ENCODE results near the gene PARPBP.
"Not testable (repeated sequence)": the region's sequence is repeated elsewhere in the genome, so short reads cannot be mapped to it uniquely, and the experiment has no call there.

PARPBP gene

DNA sequence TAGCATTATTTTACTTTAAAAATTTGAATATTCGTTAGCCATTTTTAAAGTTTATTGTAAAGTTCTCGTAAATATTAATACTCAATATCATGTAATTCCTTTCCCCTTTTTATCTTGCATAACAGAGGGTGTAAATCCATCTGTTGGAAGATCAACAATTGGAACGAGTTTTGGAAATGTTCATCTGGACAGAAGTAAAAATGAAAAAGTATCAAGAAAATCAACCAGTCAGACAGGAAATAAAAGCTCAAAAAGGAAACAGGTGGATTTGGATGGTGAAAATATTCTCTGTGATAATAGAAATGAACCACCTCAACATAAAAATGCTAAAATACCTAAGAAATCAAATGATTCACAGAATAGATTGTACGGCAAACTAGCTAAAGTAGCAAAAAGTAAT is 75.8 kb downstream of the PARPBP start:
- H3K4me3 Mint-ChIP-seq = no peak overlapping the region
- H3K4me1 Mint-ChIP-seq = no peaks in the 10 kb centered on the region
- no peak for ATAC-seq

DNA sequence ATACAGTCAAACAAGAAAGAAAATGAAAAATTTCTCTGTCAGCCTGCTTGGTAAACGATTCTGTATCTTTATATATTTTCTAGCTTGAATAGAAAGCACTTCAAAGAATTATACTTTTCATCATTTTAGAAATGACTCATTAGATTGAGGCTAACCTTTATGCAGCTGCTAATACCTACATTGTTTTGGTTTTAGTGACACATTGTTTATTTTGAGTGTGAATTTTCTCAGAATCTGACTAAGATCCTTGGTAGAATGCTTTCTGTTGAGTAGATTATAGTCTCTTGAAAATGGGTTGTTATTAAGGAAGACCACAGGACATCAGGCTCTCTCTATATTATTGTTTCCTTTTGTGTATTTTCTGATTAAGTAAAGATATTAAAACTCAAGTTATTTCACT is 77.8 kb downstream of the PARPBP start, which contains the start of gene PMCH:
Gene PMCH, minus strand, starts transcription at position 45 of the 400 bp plus-strand sequence. CDS start 63 bp downstream, outside the sequence.
- no peaks in the 10 kb centered on the region for H3K9me3 Mint-ChIP-seq
- DNase-seq (ENCODE audit: low spot score in 2 of 2) = no peak
- H3K27ac Mint-ChIP-seq = no peak within 1 kb of the TSS
- H3K4me1 Mint-ChIP-seq = no peaks in the 10 kb centered on the region
- H3K4me3 Mint-ChIP-seq = no peak within 1 kb of the TSS
- peak; percentile 100 for ATAC-seq
- no peaks in the 10 kb centered on the region for H3K36me3 Mint-ChIP-seq

More for the DNA sequence above, 75.8 kb downstream of the PARPBP start:
- Mint-ChIP-seq H3K9me3 (no peaks in the 10 kb centered on the region), H3K27ac (no peak overlapping the region), H3K36me3 (no peaks in the 10 kb centered on the region)
- no peak for DNase-seq (ENCODE audit: low spot score in 2 of 2)

DNA sequence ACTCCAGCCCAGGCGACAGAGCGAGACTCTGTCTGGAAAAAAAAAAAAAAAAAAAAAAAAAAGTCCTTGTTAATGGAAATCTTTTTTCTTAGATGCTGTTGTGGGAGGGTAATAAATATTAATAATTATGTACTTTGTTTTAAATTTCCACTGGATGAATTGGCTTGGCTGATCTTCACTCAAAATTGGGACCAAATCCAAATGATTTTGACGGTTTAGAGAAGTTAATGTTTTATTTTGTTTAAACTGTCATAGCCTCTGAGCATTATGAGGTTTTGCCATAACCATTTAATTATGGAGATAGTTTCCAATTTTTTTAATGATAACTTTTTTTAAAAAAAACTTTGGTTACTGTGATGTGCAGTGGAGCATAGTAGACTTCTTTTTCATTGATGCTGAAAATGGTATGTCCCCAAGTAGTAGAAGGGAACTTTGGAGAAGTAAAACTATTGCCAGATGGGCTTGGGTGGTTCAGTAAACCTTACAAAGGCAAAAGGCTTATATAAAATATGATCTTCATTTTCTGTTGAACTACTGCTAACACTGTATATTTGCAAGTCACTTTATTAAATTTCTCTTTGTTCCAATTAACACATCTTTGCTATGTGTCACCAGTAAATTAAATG is 81.6 kb downstream of the PARPBP start:
- no peak overlapping the region for H3K27ac Mint-ChIP-seq
- DNase-seq (ENCODE audit: low spot score in 2 of 2) (no peak), ATAC-seq (no peak)
- H3K9me3 Mint-ChIP-seq = peaks cover 4% of the 10 kb centered on the region
- H3K4me1 Mint-ChIP-seq = peaks cover 7% of the 10 kb centered on the region
- no peaks in the 10 kb centered on the region for H3K36me3 Mint-ChIP-seq
- no peak overlapping the region for H3K4me3 Mint-ChIP-seq

DNA sequence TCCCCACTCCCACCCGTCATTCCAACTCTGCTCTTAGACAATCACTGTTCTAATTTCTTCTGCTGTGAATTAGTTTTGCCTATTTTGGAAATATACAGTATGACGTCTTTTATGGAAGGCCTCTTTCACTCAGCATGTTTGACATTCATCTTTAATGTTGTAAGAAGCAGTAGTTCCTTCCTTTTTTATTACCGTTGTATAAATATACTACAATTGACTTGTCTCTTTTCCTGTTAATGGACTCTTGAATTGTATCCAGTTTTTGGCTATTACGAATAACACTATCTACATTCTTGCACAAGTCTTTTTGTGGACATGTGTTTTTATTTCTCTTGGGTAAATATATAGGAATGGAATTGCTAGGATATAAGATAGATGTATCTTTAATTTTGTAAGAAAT is 82.6 kb downstream of the PARPBP start:
- Mint-ChIP-seq H3K9me3 (peaks cover 7% of the 10 kb centered on the region), H3K36me3 (no peaks in the 10 kb centered on the region), H3K4me1 (peaks cover 7% of the 10 kb centered on the region), H3K27ac (no peak overlapping the region), H3K4me3 (no peak overlapping the region)
- ATAC-seq = no peak
- no peak for DNase-seq (ENCODE audit: low spot score in 2 of 2)

DNA sequence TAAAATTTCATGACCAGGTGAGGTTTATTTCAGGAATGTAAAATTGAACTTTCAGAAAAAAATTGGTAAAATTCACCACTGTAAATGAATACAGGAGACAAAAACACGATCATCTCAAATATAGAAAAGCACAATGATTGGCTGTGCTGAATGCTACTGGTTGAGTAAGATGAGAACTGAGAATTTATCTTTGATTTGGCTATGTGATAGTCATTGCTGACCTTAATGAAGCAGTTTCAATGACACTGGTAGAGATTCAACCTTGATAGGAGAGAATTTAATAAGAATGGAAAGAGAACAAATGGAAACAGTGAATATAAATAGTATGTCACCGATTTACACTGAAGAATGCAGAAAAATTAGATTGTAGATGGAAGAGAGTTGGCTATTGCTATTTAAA is 84.0 kb downstream of the PARPBP start:
- Mint-ChIP-seq H3K4me3 (no peak overlapping the region), H3K27ac (no peak overlapping the region), H3K36me3 (no peaks in the 10 kb centered on the region), H3K4me1 (peaks cover 7% of the 10 kb centered on the region), H3K9me3 (peaks cover 11% of the 10 kb centered on the region)
- ATAC-seq = peak; percentile 72
- DNase-seq (ENCODE audit: low spot score in 2 of 2) = no peak

DNA sequence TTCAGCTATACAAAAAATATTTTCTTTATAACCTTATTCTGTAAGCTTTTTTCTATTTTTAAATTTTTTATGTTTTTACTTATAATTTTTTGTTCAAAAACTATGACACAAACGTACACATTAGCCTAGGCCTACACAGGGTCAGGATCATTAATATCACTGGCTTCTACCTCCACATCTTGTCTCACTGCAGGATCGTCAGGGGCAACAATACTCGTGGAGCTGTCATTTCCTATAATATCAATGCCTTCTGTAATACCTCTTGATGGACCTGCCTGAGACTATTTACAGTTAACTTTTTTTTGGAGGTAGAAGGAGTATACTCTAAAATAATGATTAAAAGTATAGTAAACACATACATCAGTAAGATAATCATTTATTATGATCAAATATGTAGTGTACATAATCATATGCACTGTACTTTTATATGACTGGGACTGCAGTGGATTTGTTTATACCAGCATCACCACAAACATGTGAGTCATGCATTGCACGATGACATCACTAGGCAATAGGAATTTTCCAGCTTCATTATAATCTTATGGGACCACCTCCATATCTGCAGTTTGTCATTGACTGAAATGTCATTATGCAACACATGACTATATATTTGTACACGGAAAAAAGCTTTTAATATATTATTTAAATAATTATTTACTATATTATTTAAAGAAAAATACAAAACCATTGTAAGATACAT is 96.2 kb downstream of the PARPBP start:
- DNase-seq (ENCODE audit: low spot score in 2 of 2) = no peak
- Mint-ChIP-seq H3K4me1 (no peaks in the 10 kb centered on the region), H3K9me3 (no peaks in the 10 kb centered on the region), H3K36me3 (no peaks in the 10 kb centered on the region), H3K4me3 (no peak overlapping the region), H3K27ac (no peak overlapping the region)
- ATAC-seq = no peak

DNA sequence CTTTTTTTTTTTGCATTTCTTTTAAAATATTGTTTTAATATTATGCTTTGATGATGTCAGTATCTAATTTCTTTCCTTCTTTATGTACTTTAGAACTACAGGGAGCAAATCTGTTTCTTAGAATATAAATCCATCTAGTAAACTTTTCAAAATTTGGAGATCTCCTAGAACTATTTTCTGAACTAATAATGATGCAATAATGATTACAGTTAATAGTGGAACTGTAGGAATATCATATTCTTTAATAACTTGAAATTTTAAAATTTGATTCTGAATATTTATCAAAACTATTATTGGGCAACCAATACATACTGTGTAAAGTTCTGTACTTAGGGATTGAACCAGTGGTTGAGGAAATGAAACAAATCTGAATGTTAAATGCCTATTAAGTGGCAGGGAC is 100.8 kb downstream of the PARPBP start:
- no peak for ATAC-seq
- H3K27ac Mint-ChIP-seq = no peak overlapping the region
- no peak for DNase-seq (ENCODE audit: low spot score in 2 of 2)
- no peaks in the 10 kb centered on the region for H3K4me1 Mint-ChIP-seq
- H3K36me3 Mint-ChIP-seq = no peaks in the 10 kb centered on the region
- no peaks in the 10 kb centered on the region for H3K9me3 Mint-ChIP-seq
- no peak overlapping the region for H3K4me3 Mint-ChIP-seq

DNA sequence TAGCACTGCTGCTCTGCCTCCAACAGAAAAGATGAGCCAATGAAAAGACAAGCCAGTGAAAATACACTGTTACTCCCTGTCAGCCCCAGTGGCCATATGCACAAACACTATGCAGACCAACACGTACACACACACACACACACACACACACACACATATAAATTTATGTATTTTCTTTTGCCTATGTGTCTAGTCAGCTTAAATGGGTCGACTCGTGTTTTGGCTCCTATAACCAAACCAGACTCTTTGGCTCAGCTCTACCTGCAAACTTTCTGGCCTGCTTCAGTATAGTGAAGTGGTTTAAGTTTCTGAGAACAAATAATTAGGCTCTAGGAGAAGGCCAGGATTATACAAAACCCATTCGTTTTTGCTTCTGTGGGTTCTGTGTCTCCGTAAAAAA is 108.0 kb downstream of the PARPBP start:
- no peak overlapping the region for H3K27ac Mint-ChIP-seq
- ATAC-seq (no peak), DNase-seq (ENCODE audit: low spot score in 2 of 2) (no peak)
- no peak overlapping the region for H3K4me3 Mint-ChIP-seq
- H3K36me3 Mint-ChIP-seq = no peaks in the 10 kb centered on the region
- H3K9me3 Mint-ChIP-seq = no peaks in the 10 kb centered on the region
- no peaks in the 10 kb centered on the region for H3K4me1 Mint-ChIP-seq

DNA sequence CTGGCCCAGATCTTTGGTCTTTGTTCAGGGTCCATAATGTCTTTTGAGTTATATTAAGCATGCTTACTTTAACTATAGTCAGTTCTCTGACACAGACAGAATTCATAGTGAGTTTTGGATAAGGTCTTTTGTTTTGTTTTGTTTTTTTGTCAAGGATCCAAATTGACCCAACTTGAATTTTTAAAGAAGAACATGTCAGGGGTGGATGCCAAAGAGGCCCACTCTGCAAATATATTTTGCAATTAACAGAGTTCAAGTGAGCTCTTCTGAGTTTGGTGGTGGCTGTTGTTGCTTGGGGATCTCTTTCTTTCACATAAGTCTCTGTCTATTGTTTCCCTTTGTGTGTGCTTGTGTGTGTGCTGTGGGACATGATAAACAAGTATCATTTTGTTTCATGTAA is 112.1 kb downstream of the PARPBP start:
- ATAC-seq (no peak), DNase-seq (ENCODE audit: low spot score in 2 of 2) (no peak)
- H3K4me1 Mint-ChIP-seq = no peaks in the 10 kb centered on the region
- no peak overlapping the region for H3K4me3 Mint-ChIP-seq
- H3K27ac Mint-ChIP-seq = no peak overlapping the region
- no peaks in the 10 kb centered on the region for H3K9me3 Mint-ChIP-seq
- no peaks in the 10 kb centered on the region for H3K36me3 Mint-ChIP-seq

DNA sequence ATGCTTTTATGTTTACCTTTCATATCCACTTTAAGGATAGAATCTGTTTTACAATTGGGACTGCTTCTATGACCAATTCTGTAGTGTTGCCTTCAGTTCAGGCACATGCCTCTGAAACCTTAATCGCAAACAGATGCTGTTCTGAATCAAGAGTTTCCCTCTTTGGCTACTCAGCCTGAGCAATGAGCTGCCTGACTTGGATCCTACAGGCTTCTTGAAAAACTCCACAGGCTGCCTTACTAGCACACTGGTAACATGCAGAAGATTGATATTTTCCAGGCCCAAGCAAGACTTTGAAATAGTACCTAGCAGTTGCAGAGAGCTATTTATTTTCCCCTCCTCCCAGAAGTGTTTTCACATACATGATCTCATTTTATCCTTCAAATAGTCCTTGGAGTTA is 112.5 kb downstream of the PARPBP start:
- ATAC-seq = no peak
- Mint-ChIP-seq H3K9me3 (no peaks in the 10 kb centered on the region), H3K36me3 (no peaks in the 10 kb centered on the region), H3K4me1 (no peaks in the 10 kb centered on the region), H3K4me3 (no peak overlapping the region), H3K27ac (no peak overlapping the region)
- no peak for DNase-seq (ENCODE audit: low spot score in 2 of 2)

DNA sequence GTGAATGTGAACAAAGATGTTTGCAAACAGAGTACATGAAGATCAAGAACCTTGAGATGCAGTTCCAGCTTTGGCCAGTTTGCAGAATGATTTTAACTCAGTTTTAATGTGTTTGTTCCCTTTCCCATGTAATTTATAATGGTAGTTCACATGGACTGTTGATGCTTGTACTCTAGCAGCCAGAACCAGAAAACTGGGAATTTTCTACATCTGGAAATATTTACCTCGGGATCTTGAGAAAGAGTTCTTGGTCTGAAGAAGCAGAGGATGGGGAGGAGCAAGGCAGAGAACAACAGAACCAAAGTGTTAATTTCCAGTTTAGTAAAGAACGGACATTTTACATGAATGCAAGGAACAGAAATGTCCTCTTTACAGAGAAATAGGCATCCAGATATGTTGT is 114.6 kb downstream of the PARPBP start:
- no peak overlapping the region for H3K27ac Mint-ChIP-seq
- ATAC-seq (no peak), DNase-seq (ENCODE audit: low spot score in 2 of 2) (no peak)
- H3K4me1 Mint-ChIP-seq = no peaks in the 10 kb centered on the region
- peaks cover 3% of the 10 kb centered on the region for H3K9me3 Mint-ChIP-seq
- no peaks in the 10 kb centered on the region for H3K36me3 Mint-ChIP-seq
- no peak overlapping the region for H3K4me3 Mint-ChIP-seq

DNA sequence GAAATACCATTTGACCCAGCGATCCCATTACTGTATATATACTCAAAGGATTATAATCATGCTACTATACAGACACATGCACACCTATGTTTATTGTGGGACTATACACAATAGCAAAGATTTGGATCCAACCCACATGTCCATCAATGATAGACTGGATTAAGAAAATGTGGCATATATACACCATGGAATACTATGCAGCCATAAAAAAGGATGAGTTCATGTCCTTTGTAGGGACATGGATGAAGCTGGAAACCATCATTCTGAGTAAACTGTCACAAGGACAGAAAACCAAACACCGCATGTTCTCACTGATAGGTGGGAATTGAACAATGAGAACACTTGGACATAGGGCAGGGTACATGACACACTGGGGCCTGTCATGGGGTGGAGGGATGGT is 120.9 kb downstream of the PARPBP start:
- ATAC-seq; DNase-seq (ENCODE audit: low spot score in 2 of 2); H3K27ac Mint-ChIP-seq; H3K9me3 Mint-ChIP-seq; H3K36me3 Mint-ChIP-seq; H3K4me1 Mint-ChIP-seq; H3K4me3 Mint-ChIP-seq: not testable (repeated sequence)
